Effector CD8-positive, alpha-beta T cell (primary cell): ENCODE measurements around the gene MSX1.

ENCODE experiments used
- DNase-seq: peaks from one replicate; lab custom pipeline; 2025; lab: John Stamatoyannopoulos, UW

The MSX1 gene

GRCh38 chr4:4913147-4913561 lies 53.7 kb downstream of the MSX1 start:
- no peak for DNase-seq
